OCI-LY1 (cell line): Measurements from ENCODE around the gene B3GNT9.

Source experiments
- H2AFZ ChIP-seq: fragments of 200-600 bp; sonication (generic), shearing (Covaris generic); 2 replicates; pipeline ENCODE4 v1.6.0; 2014; ENCODE audit warnings: antibody characterized with exemption, mild to moderate bottlenecking, low read length
- H3F3A ChIP-seq: fragments of 200-600 bp; sonication (generic), shearing (Covaris generic); 2 replicates; pipeline ENCODE4 v1.6.0; 2014; ENCODE audit warnings: mild to moderate bottlenecking, antibody characterized with exemption, low read length, moderate library complexity; ENCODE audit not compliant: insufficient read depth
- H3K27ac ChIP-seq: fragments of 200-600 bp; sonication (generic); 2 replicates; pipeline ENCODE4 v1.5.1; 2014; ENCODE audit warnings: low read length, mixed run types, mild to moderate bottlenecking, low read depth; ENCODE audit not compliant: poor library complexity, severe bottlenecking
- H3K27me3 ChIP-seq: fragments of 200-600 bp; sonication (generic); 2 replicates; pipeline ENCODE4 v1.6.0; 2014; ENCODE audit warnings: antibody characterized with exemption, mild to moderate bottlenecking, low read length, moderate library complexity; ENCODE audit not compliant: insufficient read depth
- H3K36me3 ChIP-seq: fragments of 200-600 bp; sonication (generic); 2 replicates; pipeline ENCODE4 v1.6.1; 2014; ENCODE audit warnings: mild to moderate bottlenecking, antibody characterized with exemption, low read length, moderate library complexity, mixed read lengths; ENCODE audit not compliant: insufficient read depth
- H3K4me1 ChIP-seq: fragments of 200-600 bp; sonication (generic); 2 replicates; pipeline ENCODE4 v1.5.1; 2014; ENCODE audit warnings: mild to moderate bottlenecking, low read length, moderate library complexity; ENCODE audit not compliant: insufficient read depth, severe bottlenecking
- H3K4me2 ChIP-seq: fragments of 200-600 bp; sonication (generic), shearing (Covaris generic); 2 replicates; pipeline ENCODE4 v1.6.1; 2014; ENCODE audit warnings: low read length
- H3K4me3 ChIP-seq: fragments of 200-600 bp; sonication (generic); 2 replicates; pipeline ENCODE4 v1.5.1; 2014; ENCODE audit warnings: low read length, low read depth, mild to moderate bottlenecking, mixed read lengths; ENCODE audit not compliant: poor library complexity, severe bottlenecking
- H3K79me2 ChIP-seq: fragments of 200-600 bp; shearing (Covaris generic); 2 replicates; pipeline ENCODE4 v1.6.1; 2016; ENCODE audit warnings: mixed run types, low read length, mixed read lengths; ENCODE audit not compliant: insufficient read depth
- H3K9ac ChIP-seq: fragments of 200-600 bp; sonication (generic), shearing (Covaris generic); 2 replicates; pipeline ENCODE4 v1.6.1; 2014; ENCODE audit warnings: mild to moderate bottlenecking, low read length, mixed read lengths
- H3K9me2 ChIP-seq: fragments of 200-600 bp; sonication (generic), shearing (Covaris generic); 2 replicates; pipeline ENCODE4 v1.6.1; 2014; ENCODE audit warnings: low read depth, mild to moderate bottlenecking, low read length, mixed read lengths
- H3K9me3 ChIP-seq: fragments of 200-600 bp; shearing (Covaris generic); 2 replicates; pipeline ENCODE4 v1.6.1; 2014; ENCODE audit warnings: low read length, mixed read lengths
- H4K20me1 ChIP-seq: fragments of 200-600 bp; sonication (generic), shearing (Covaris generic); 2 replicates; pipeline ENCODE4 v1.6.0; 2016; ENCODE audit warnings: mild to moderate bottlenecking, low read length; ENCODE audit not compliant: insufficient read depth
- EZH2 ChIP-seq: fragments of 200-600 bp; sonication (generic), shearing (Covaris generic); IDR thresholded peaks from 2 replicates; pipeline ENCODE4 v1.8.0; 2017; ENCODE audit warnings: borderline replicate concordance, mixed run types, mild to moderate bottlenecking, antibody characterized with exemption, low read length, moderate library complexity, mixed read lengths
- TF ChIP-seq, protein P1 (sequence below): fragments of 200-600 bp; sonication (generic), shearing (Covaris generic); IDR thresholded peaks from 2 replicates; pipeline ENCODE4 v1.5.1; 2017; ENCODE audit warnings: mild to moderate bottlenecking, antibody characterized with exemption, low read length, moderate library complexity, mixed read lengths

The B3GNT9 gene

DNA sequence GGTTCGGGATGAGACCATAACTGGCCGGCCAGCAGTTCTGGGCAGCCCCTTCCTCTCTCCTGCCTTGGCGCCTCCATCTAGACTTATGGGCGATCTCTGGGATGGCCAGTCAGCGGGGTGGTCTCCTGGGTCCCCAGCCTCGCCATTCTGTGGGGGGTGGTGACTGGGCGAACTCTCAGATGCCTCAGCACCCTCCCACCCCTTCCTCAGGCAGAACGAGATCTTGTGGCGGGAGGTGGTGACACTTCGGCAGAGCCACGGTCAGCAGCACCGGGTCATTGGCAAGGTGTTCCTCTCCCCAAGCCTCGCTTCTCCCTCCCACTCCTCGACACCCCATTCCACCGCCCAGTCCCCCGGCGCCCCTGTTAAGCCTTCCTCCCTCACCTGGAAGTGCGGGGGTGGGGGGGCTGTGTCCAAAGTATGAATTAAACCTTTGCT lies 15.3 kb upstream of the B3GNT9 start:
- H3K9me2 ChIP-seq, result no peaks in the 10 kb centered on the region
- H3K4me3 ChIP-seq, result no peak overlapping the region
- H3K4me1 ChIP-seq, result peaks cover 24% of the 10 kb centered on the region
- no peak overlapping the region for H3K4me2 ChIP-seq
- no peaks in the 10 kb centered on the region for H3K9me3 ChIP-seq
- H3K27ac ChIP-seq, result no peak overlapping the region
- H4K20me1 ChIP-seq, result no peaks in the 10 kb centered on the region
- no peaks in the 10 kb centered on the region for H3K79me2 ChIP-seq
- no peak overlapping the region for H3K9ac ChIP-seq
- no peaks in the 10 kb centered on the region for H3K36me3 ChIP-seq
- TF ChIP-seq EZH2, result no peak
- TF ChIP-seq, protein P1, sequence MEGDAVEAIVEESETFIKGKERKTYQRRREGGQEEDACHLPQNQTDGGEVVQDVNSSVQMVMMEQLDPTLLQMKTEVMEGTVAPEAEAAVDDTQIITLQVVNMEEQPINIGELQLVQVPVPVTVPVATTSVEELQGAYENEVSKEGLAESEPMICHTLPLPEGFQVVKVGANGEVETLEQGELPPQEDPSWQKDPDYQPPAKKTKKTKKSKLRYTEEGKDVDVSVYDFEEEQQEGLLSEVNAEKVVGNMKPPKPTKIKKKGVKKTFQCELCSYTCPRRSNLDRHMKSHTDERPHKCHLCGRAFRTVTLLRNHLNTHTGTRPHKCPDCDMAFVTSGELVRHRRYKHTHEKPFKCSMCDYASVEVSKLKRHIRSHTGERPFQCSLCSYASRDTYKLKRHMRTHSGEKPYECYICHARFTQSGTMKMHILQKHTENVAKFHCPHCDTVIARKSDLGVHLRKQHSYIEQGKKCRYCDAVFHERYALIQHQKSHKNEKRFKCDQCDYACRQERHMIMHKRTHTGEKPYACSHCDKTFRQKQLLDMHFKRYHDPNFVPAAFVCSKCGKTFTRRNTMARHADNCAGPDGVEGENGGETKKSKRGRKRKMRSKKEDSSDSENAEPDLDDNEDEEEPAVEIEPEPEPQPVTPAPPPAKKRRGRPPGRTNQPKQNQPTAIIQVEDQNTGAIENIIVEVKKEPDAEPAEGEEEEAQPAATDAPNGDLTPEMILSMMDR, result no peak
- H3K27me3 ChIP-seq, result no peaks in the 10 kb centered on the region; the same call in 1 of the 2 replicates
- no peak overlapping the region for H2AFZ ChIP-seq
- H3F3A ChIP-seq, result no peaks in the 10 kb centered on the region

DNA sequence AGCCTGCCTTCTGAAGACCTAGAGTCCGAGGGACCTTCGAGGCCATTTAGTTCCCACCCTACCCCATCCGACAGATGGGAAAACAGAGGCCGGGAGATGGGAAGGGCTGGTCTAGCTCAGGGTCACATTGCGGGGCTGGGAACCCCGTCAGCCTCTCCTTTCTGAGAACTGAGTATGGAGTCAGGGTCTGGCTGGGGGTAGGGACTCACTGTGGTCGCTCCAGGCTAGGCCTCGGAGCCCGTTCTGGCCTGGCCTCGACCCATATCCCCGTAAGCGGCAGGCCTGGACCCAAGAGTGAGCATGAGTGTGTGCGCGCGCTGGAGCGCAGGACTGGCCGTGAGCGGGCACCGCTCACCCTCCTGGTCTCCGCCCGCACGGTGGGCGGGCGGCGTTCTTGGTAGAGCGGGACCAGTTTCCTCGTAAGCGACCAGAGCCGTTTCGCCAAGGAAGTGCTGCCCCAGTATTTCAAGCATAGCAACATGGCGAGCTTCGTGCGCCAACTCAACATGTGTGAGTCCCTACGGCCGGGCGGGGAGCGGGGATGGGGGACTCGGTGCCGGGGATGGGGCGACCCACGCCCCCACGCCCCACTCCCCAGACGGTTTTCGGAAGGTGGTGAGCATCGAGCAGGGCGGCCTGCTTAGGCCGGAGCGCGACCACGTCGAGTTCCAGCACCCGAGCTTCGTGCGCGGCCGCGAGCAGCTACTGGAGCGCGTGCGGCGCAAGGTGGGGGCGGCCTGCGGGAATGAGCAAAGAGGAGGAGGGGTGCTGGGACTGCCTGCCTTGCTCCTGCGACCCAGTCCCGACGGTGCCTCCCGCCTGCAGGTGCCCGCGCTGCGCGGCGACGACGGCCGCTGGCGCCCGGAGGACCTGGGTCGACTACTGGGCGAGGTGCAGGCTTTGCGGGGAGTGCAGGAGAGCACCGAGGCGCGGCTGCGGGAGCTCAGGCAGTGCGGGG lies 14.6 kb upstream of the B3GNT9 start:
- Histone ChIP-seq H3K4me1 (peaks cover 21% of the 10 kb centered on the region), H4K20me1 (no peaks in the 10 kb centered on the region), H3K79me2 (no peaks in the 10 kb centered on the region), H3K9ac (no peak overlapping the region), H3K27me3 (no peaks in the 10 kb centered on the region; the same call in 1 of the 2 replicates), H3K4me3 (no peak overlapping the region), H3K9me3 (no peaks in the 10 kb centered on the region), H3K36me3 (no peaks in the 10 kb centered on the region), H3K4me2 (no peak overlapping the region), H2AFZ (no peak overlapping the region), H3F3A (no peaks in the 10 kb centered on the region), H3K27ac (no peak overlapping the region), H3K9me2 (no peaks in the 10 kb centered on the region)
- TF ChIP-seq, protein P1, result no peak
- TF ChIP-seq EZH2, result no peak

DNA sequence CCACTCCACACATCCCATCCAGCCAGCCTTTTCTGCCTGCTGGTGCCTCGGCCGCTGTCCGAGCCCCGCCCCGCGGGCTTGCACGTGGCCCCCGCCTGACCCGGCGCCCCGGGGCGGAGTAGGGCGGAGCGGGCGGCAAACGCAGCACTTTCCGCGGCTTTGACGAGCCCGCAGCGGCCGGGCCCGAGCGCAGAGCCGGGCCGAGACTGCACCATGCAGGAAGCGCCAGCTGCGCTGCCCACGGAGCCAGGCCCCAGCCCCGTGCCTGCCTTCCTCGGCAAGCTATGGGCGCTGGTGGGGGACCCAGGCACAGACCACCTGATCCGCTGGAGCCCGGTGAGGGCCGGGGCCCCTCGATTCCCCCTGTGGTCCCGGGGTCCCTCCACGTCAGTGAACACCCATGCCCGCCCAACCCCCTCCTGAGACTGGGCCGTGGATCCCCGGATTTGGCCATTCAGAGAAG lies 13.8 kb upstream of the B3GNT9 start, which contains the start of gene HSF4:
HSF4 (plus strand) TSS at position 147 of the 463 bp plus-strand sequence; CDS start at position 214, 67 bp downstream.
- Histone ChIP-seq H2AFZ (no peak within 1 kb of the TSS), H3K4me2 (peak within 1 kb of the TSS; percentile 56), H3K9ac (no peak within 1 kb of the TSS), H3K4me1 (peaks cover 19% of the 10 kb centered on the region), H3K4me3 (peak within 1 kb of the TSS; percentile 44), H3K27me3 (no peaks in the 10 kb centered on the region; the same call in 1 of the 2 replicates), H3K79me2 (no peaks in the 10 kb centered on the region), H3K36me3 (no peaks in the 10 kb centered on the region), H3F3A (no peaks in the 10 kb centered on the region), H3K27ac (no peak within 1 kb of the TSS), H3K9me2 (no peaks in the 10 kb centered on the region), H4K20me1 (no peaks in the 10 kb centered on the region), H3K9me3 (no peaks in the 10 kb centered on the region)
- TF ChIP-seq, protein P1, result no peak
- no peak for TF ChIP-seq EZH2
